Measurements from ENCODE around the gene COL8A2. TPM values are rescaled to one million over a fixed set of nuclear protein-coding genes. Genes with fewer than 3 reads are reported as not detected.

Gene COL8A2
- total RNA-seq, 1 donor from 2014 or later = 0.10 TPM

GRCh38 chr1:36084497-36085115 is 40.4 kb downstream of the COL8A2 start:
- Mint-ChIP-seq H3K27me3 (no peaks in the 10 kb centered on the region), H3K4me1 (ENCODE audit: low read depth) (peaks cover 11% of the 10 kb centered on the region), H3K36me3 (ENCODE audit: insufficient read depth) (no peaks in the 10 kb centered on the region), H3K27ac (peak overlapping the region; percentile 69), H3K9me3 (ENCODE audit: low read depth) (no peaks in the 10 kb centered on the region), H3K4me3 (ENCODE audit: low read depth) (peak overlapping the region; percentile 73)
- no peak for DNase-seq (ENCODE audit: low spot score, unreplicated experiment)
- TF ChIP-seq CTCF (IDR thresholded peaks at IDR 0.05; ENCODE audit: unreplicated experiment) = no peak

GRCh38 chr1:36083635-36084496 is 41.2 kb downstream of the COL8A2 start, which contains the start of gene TEKT2:
Gene TEKT2 (plus strand): TSS chr1:36084094. CDS start chr1:36084922, 828 bp downstream.
- peak within 1 kb of the TSS; percentile 69 for H3K27ac Mint-ChIP-seq
- H3K9me3 Mint-ChIP-seq (ENCODE audit: low read depth) = no peaks in the 10 kb centered on the region

GRCh38 chr1:36083219-36083618 is 41.8 kb downstream of the COL8A2 start:
- H3K27me3 Mint-ChIP-seq = no peaks in the 10 kb centered on the region

More at GRCh38 chr1:36083635-36084496, 41.2 kb downstream of the COL8A2 start, which contains the start of gene TEKT2:
- Mint-ChIP-seq H3K27me3 (no peaks in the 10 kb centered on the region), H3K4me3 (ENCODE audit: low read depth) (peak within 1 kb of the TSS; percentile 73), H3K36me3 (ENCODE audit: insufficient read depth) (no peaks in the 10 kb centered on the region), H3K4me1 (ENCODE audit: low read depth) (peaks cover 6% of the 10 kb centered on the region)
- TF ChIP-seq CTCF (IDR thresholded peaks at IDR 0.05; ENCODE audit: unreplicated experiment) = no peak
- peak; percentile 58 for DNase-seq (ENCODE audit: low spot score, unreplicated experiment)

GRCh38 chr1:36081926-36082485 is 43.0 kb downstream of the COL8A2 start:
- Mint-ChIP-seq H3K36me3 (ENCODE audit: insufficient read depth) (no peaks in the 10 kb centered on the region), H3K9me3 (ENCODE audit: low read depth) (no peaks in the 10 kb centered on the region), H3K4me1 (ENCODE audit: low read depth) (peaks cover 6% of the 10 kb centered on the region), H3K27ac (no peak overlapping the region), H3K27me3 (no peaks in the 10 kb centered on the region), H3K4me3 (ENCODE audit: low read depth) (no peak overlapping the region)
- DNase-seq (ENCODE audit: low spot score, unreplicated experiment) = no peak
- TF ChIP-seq CTCF (IDR thresholded peaks at IDR 0.05; ENCODE audit: unreplicated experiment) = no peak

More at GRCh38 chr1:36083219-36083618, 41.8 kb downstream of the COL8A2 start:
- H3K9me3 Mint-ChIP-seq (ENCODE audit: low read depth) = no peaks in the 10 kb centered on the region
- peak overlapping the region; percentile 73 for H3K4me3 Mint-ChIP-seq (ENCODE audit: low read depth)
- no peaks in the 10 kb centered on the region for H3K36me3 Mint-ChIP-seq (ENCODE audit: insufficient read depth)
- peaks cover 6% of the 10 kb centered on the region for H3K4me1 Mint-ChIP-seq (ENCODE audit: low read depth)
- H3K27ac Mint-ChIP-seq = no peak overlapping the region
- no peak for DNase-seq (ENCODE audit: low spot score, unreplicated experiment)
- TF ChIP-seq CTCF (IDR thresholded peaks at IDR 0.05; ENCODE audit: unreplicated experiment) = no peak

GRCh38 chr1:36080801-36081200 is 44.2 kb downstream of the COL8A2 start:
- no peaks in the 10 kb centered on the region for H3K9me3 Mint-ChIP-seq (ENCODE audit: low read depth)
- H3K4me3 Mint-ChIP-seq (ENCODE audit: low read depth) = no peak overlapping the region
- H3K27me3 Mint-ChIP-seq = no peaks in the 10 kb centered on the region
- H3K36me3 Mint-ChIP-seq (ENCODE audit: insufficient read depth) = no peaks in the 10 kb centered on the region
- no peak for TF ChIP-seq CTCF (IDR thresholded peaks at IDR 0.05; ENCODE audit: unreplicated experiment)
- no peak for DNase-seq (ENCODE audit: low spot score, unreplicated experiment)
- no peak overlapping the region for H3K27ac Mint-ChIP-seq
- peaks cover 6% of the 10 kb centered on the region for H3K4me1 Mint-ChIP-seq (ENCODE audit: low read depth)

Data from progenitor cell of endocrine pancreas (in vitro differentiated cells).